AG09309 (cell line): ENCODE measurements around the gene GLB1L.

Experiments used
- DNase-seq: peaks from one replicate; pipeline ENCODE4 v3.0.0-alpha.2; 2010; ENCODE audit warnings: low read depth
- H3K4me3 ChIP-seq: 2 replicates; pipeline ENCODE4 v1.5.1; 2011; ENCODE audit warnings: mild to moderate bottlenecking, low read depth, low read length, moderate library complexity; ENCODE audit not compliant: control insufficient read depth
- TF ChIP-seq, protein P1 (sequence below): IDR thresholded peaks from 2 replicates; pipeline ENCODE4 v1.5.1; 2011; ENCODE audit warnings: mild to moderate bottlenecking, low read depth, low read length, inconsistent platforms; ENCODE audit not compliant: insufficient read depth, control insufficient read depth; ENCODE audit errors: missing control alignments

GLB1L gene

DNA sequence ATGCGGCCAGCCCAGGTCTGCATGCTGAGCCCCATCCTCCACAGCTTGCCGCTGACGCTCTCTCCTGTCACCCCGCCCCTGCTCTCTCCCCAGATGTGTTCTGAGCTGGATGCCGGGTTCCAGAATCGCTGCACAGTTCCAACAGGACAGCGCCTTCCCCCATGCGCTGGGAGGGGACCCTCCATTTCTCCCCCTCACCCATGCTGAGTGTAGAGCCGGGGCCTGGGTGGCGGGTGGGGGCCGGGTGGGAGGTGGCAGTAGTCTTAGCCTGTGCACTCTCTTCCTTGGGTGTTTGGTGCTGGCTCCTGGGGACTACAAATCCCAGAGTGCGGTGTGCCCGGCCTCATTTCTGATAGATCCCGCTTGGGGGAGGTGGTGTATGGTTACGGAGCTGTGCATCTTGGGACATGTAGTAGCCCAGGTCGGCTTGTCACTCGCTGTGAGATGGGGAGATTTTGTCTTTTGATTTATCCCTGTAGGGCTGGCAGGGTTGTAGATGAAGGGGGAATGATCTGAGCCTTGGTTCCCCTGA, 40.7 kb upstream of the GLB1L start:
- no peak for DNase-seq

DNA sequence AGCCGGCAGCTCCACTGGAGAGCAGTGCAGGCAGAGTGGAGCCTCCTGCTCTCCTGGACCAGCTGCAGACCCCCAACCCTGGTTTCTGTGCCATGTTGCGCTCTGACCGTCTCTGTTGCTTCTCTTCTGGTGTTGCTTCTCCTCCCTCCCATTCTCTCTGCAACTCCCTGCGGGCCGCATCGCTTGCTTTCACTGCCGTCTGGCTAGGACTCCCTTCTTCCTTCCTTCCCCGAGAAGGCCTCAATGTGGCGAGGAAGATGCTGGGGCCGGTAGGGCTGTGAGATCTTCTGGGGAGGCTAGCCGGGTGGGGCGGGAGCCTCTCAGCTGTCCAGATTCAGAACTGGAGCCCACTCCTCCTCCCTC, 40.1 kb upstream of the GLB1L start:
- TF ChIP-seq, protein P1, sequence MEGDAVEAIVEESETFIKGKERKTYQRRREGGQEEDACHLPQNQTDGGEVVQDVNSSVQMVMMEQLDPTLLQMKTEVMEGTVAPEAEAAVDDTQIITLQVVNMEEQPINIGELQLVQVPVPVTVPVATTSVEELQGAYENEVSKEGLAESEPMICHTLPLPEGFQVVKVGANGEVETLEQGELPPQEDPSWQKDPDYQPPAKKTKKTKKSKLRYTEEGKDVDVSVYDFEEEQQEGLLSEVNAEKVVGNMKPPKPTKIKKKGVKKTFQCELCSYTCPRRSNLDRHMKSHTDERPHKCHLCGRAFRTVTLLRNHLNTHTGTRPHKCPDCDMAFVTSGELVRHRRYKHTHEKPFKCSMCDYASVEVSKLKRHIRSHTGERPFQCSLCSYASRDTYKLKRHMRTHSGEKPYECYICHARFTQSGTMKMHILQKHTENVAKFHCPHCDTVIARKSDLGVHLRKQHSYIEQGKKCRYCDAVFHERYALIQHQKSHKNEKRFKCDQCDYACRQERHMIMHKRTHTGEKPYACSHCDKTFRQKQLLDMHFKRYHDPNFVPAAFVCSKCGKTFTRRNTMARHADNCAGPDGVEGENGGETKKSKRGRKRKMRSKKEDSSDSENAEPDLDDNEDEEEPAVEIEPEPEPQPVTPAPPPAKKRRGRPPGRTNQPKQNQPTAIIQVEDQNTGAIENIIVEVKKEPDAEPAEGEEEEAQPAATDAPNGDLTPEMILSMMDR = no peak
- no peak overlapping the region for H3K4me3 ChIP-seq
- no peak for DNase-seq

More for the DNA sequence above, 40.7 kb upstream of the GLB1L start:
- no peak overlapping the region for H3K4me3 ChIP-seq
- TF ChIP-seq, protein P1 = no peak

DNA sequence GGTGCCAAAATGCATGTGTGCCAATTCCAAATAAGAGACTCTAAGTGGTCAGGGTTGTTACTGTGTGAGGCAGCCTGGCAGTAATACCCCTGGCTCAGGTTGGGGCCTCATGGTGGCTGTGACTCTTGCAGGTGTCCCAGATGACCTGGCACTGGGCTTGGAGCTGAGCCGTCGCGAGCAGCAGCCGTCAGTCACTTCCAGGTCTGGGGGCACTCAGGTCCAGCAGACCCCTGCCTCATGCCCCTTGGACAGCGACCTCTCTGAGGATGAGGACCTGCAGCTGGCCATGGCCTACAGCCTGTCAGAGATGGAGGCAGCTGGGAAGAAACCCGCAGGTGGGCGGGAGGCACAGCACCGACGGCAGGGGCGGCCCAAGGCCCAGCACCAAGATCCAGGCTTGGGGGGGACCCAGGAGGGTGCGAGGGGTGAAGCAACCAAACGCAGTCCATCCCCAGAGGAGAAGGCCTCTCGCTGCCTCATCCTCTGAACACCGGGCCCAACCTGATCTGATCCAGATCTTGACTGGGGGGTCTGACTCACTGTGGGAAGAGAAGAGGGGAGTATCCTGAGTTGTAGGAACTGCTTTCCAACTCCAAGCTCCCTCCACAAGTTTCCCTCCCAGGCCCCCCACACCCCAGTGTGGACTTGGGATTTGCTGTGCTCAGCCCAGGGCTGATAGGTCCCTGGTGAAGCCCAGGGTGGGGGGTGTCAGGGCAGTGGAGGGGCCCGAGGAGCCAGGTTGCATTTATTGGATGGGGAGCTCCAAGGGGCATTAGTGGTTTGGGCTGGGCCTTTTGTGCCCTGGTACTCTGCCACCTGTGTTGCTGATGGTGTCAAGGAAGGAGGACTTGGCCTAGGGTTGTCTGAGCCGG, 39.5 kb upstream of the GLB1L start:
- H3K4me3 ChIP-seq = no peak overlapping the region
- DNase-seq = no peak
- TF ChIP-seq, protein P1 = no peak

DNA sequence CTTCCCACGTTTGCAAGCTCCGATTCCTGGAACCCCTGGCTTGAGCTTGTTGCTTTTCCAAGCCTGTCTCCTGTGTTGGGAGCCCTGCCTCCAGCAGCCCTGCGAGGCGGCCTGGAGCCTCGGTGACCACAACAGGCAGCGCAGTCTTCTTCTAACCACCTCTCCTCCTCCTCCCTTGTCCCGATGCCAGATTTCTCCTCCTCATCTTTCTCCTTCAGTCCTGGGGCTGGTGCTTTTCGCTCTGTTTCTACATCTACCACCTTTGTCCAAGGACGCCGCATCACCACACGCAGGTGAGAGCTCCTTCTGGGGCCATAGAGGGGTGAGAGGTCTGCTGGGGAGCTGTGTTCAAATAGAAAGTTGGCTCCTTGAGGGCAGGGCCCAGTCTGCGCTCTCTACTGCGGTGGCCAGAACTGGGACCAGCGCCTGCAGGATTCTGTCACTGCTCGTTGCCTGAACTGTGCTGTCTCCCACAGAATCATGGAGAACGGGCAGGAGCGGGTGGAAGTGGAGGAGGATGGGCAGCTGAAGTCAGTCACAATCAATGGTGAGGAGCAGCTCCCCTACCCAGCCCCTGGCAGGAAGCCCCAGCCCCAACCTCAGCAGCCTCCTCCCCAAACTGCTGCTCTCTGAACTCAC, 37.8 kb upstream of the GLB1L start:
- TF ChIP-seq, protein P1 = no peak

DNA sequence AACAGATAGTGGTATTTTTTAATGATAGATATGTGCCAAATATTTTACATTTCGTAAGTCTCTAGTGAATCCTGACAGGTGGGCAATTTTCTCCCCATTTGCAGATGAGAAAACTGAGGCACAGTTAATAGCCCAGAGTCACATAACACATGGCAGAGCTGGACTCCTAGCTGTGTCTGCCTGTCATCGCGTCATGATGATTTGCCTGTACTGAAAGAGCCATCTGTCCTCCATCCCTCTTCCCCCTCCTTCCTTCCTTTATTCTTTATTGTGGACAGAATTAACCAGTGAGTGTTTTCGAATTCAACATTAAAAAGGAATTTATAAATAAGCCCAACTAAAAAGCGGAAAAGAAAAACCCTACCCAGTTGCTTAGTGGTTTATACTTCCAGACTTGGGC, 37.1 kb upstream of the GLB1L start:
- no peak overlapping the region for H3K4me3 ChIP-seq
- DNase-seq = no peak
- TF ChIP-seq, protein P1 = no peak

More for the DNA sequence above, 37.8 kb upstream of the GLB1L start:
- H3K4me3 ChIP-seq = no peak overlapping the region
- DNase-seq = no peak

DNA sequence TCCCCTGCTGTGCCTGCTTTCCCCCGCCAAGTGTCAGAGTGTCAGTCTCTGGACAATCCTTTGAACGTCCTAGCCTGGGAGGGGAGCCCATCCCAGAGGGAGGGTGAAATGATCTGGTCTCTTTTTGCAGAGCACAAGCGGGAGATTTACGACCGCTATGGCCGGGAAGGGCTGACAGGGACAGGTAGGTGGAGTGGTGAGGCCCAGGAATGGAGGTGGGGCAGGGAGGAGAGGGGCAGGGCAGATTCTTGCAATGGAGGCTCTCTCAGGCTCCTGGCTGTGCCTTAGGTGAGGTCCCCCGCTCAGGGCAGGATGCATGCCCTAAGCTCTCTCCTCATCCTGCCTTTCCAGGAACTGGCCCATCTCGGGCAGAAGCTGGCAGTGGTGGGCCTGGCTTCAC, 36.3 kb upstream of the GLB1L start:
- TF ChIP-seq, protein P1 = no peak

More for the DNA sequence above, 36.3 kb upstream of the GLB1L start:
- no peak for DNase-seq
- no peak overlapping the region for H3K4me3 ChIP-seq
